ENCODE results near the gene CEBPE.
A peak's percentile ranks its signal among the peaks of the same experiment; 100 is the strongest.

Gene CEBPE

GRCh38 chr14:23131482-23131881 lies 12.4 kb upstream of the CEBPE start:
- Mint-ChIP-seq H3K36me3 (no peaks in the 10 kb centered on the region), H3K27ac (no peak overlapping the region), H3K4me3 (no peak overlapping the region), H3K9me3 (no peaks in the 10 kb centered on the region), H3K4me1 (peaks cover 24% of the 10 kb centered on the region), H3K27me3 (no peaks in the 10 kb centered on the region)
- ATAC-seq, result peak; percentile 37

DNA sequence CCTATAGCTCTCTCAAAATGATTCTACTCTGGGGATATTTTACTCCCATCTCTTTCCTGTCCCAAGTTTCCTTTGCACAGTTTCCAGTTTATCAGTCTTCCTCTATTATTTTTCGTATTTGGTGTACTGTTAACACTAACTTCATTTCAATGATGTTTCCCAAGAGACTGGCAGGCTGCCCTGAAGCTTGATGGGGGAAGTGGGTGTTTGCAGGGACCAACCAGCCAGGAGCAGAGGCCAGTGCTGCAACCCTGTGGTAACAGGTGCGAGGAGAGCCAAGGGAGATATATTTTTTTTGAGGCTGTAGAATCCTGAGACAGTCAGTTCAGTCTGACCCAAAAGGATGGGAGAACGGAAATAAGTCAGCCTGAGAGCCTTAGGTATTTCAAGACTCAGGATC lies 11.8 kb upstream of the CEBPE start:
- Mint-ChIP-seq H3K4me3 (no peak overlapping the region), H3K9me3 (no peaks in the 10 kb centered on the region), H3K36me3 (no peaks in the 10 kb centered on the region), H3K4me1 (peaks cover 24% of the 10 kb centered on the region), H3K27ac (peak overlapping the region; percentile 2), H3K27me3 (no peaks in the 10 kb centered on the region)
- no peak for ATAC-seq

DNA sequence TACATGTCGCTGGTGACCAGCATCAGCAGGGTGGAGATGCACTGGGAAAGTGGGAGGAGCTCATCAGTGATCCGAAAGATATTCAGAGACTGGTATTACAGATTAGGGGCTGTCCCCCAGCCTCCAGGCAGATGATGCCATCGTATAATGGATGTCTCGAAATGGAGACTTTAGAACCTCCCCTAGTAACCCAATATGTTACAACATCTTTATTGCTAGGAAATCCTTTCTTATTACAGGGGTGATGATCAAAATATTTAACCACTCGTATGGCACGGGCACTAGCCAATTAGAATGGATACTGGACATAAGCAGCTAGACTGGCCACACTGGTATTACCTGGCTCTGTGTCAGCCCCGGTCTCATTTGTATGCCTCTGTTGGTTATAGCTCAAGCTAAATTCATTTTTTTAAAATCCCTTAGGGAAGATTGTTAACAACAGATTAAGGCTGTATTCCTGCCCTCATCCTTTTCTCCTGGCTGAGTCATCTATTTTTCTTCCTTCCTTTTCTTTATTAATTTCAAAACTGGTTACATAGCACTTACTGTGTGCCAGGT lies 10.8 kb upstream of the CEBPE start:
- Mint-ChIP-seq H3K9me3 (no peaks in the 10 kb centered on the region), H3K4me1 (peaks cover 24% of the 10 kb centered on the region), H3K27me3 (no peaks in the 10 kb centered on the region), H3K4me3 (no peak overlapping the region), H3K36me3 (no peaks in the 10 kb centered on the region), H3K27ac (peak overlapping the region; percentile 2)
- ATAC-seq, result no peak

GRCh38 chr14:23128969-23129758 lies 10.1 kb upstream of the CEBPE start:
- Mint-ChIP-seq H3K9me3 (no peaks in the 10 kb centered on the region), H3K36me3 (no peaks in the 10 kb centered on the region), H3K4me1 (peaks cover 24% of the 10 kb centered on the region), H3K27me3 (no peaks in the 10 kb centered on the region), H3K4me3 (no peak overlapping the region), H3K27ac (no peak overlapping the region)
- ATAC-seq, result no peak

DNA sequence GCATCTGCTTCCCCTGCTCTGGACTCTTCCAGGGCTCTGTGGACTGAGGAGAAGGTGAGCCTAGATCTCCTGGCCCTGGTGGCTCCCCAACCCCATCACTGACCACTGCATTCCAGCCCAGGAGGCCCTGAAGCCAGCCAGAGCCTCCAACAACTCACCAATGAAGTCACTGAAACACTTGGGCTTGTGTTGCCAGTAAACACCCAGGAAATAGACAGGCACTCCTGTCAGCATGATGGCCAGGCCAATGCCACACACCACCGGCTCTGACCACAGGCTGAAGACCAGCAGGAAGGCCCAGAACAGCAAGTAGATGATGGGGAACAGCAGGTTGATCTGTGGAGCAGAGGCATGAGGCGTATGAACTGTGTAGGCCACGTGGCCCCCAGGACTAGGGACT lies 8.8 kb upstream of the CEBPE start:
- ATAC-seq, result no peak
- peaks cover 24% of the 10 kb centered on the region for H3K4me1 Mint-ChIP-seq
- no peaks in the 10 kb centered on the region for H3K9me3 Mint-ChIP-seq
- no peak overlapping the region for H3K4me3 Mint-ChIP-seq
- H3K27ac Mint-ChIP-seq, result peak overlapping the region; percentile 58
- no peaks in the 10 kb centered on the region for H3K27me3 Mint-ChIP-seq
- H3K36me3 Mint-ChIP-seq, result no peaks in the 10 kb centered on the region

- Mint-ChIP-seq H3K27ac (no peak overlapping the region), H3K9me3 (no peaks in the 10 kb centered on the region), H3K4me3 (no peak overlapping the region), H3K27me3 (no peaks in the 10 kb centered on the region), H3K4me1 (peaks cover 25% of the 10 kb centered on the region), H3K36me3 (no peaks in the 10 kb centered on the region)
- no peak for ATAC-seq
Observed at GRCh38 chr14:23126548-23127278, 7.7 kb upstream of the CEBPE start.

DNA sequence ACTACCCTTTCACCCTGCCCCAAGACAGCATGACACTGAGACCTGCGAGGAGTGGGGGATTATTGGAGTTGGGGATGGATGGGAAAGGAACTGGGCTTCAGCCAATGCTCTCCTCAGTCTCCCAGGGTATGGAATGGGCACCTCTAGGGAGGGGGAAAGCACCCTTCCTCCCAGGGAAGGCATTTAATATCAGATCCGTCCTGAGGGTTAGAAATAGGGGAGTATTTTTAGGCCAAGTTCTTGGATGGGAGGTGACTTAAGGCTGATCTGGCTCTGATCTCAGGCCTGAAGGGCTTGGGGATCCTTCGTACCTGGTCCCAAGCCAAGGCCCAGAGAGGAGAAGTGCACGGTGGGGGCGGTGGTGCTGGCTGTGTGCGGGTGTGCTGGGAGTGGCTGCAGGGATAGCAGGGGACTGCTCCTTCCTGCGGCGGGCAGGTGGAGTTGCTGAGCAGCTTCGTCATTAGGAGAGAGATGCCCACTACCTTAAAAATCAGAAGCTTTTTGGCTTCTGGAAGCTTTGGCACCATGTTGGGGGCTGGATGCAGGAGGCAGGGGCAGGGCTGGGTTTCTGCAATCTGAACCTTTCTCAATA lies 7.0 kb upstream of the CEBPE start:
- Mint-ChIP-seq H3K4me3 (no peak overlapping the region), H3K27ac (no peak overlapping the region)
- no peak for ATAC-seq

DNA sequence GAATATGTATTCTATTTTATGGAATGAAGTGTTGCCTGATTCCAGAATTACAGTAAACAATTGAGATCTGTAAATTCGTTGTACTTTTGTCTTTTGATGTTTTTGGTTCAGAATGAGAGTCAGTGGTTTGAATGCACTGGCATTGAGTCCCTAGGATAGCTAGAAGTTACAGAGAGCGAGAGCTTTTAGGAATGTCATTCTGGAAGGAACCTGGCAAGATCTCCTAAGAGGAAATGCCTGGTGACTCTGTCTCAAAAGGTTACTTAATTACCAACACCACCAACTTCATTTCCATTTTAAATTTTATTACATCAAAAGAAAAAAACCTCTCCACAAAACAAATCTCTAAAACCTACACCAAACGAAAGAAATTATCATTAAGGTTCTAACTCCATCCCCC lies 6.0 kb upstream of the CEBPE start:
- ATAC-seq, result no peak
- H3K27me3 Mint-ChIP-seq, result no peaks in the 10 kb centered on the region
- H3K27ac Mint-ChIP-seq, result peak overlapping the region; percentile 30
- H3K4me3 Mint-ChIP-seq, result no peak overlapping the region
- peaks cover 32% of the 10 kb centered on the region for H3K4me1 Mint-ChIP-seq
- H3K9me3 Mint-ChIP-seq, result no peaks in the 10 kb centered on the region
- H3K36me3 Mint-ChIP-seq, result no peaks in the 10 kb centered on the region

More for the DNA sequence above, 7.0 kb upstream of the CEBPE start:
- peaks cover 27% of the 10 kb centered on the region for H3K4me1 Mint-ChIP-seq
- H3K9me3 Mint-ChIP-seq, result no peaks in the 10 kb centered on the region
- no peaks in the 10 kb centered on the region for H3K27me3 Mint-ChIP-seq
- H3K36me3 Mint-ChIP-seq, result no peaks in the 10 kb centered on the region

DNA sequence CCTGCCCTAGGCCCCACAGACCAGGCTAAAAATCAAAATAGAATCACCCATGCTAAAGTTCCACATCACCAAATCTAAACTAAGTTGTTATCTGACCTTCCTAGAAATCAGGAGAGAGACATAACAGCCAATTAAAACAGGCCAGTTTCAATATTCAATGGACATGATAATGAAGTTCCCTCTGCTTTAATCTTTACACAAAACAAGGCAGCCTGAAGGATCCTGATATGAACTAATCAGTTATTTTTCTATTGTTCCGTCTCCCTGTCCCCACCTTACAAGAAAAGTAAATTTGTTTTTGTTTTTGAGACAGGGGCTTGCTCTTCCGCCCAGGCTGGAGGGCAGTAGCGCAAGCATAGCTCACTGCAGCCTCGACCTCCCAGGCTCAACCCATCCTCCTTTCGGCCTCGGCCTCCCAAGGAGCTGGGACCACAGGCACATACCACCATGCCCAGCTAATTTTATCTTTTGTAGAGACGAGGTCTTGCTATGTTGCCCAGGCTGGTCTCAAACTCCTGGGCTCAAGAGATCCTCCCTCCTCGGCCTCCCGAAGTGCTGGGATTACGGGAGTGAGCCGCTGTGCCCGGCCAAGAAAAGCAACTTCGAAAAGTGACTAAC lies 5.4 kb upstream of the CEBPE start:
- H3K9me3 Mint-ChIP-seq, result no peaks in the 10 kb centered on the region
- no peaks in the 10 kb centered on the region for H3K27me3 Mint-ChIP-seq
- peak overlapping the region; percentile 30 for H3K27ac Mint-ChIP-seq
- peaks cover 38% of the 10 kb centered on the region for H3K4me1 Mint-ChIP-seq
- H3K36me3 Mint-ChIP-seq, result no peaks in the 10 kb centered on the region
- no peak overlapping the region for H3K4me3 Mint-ChIP-seq
- no peak for ATAC-seq

DNA sequence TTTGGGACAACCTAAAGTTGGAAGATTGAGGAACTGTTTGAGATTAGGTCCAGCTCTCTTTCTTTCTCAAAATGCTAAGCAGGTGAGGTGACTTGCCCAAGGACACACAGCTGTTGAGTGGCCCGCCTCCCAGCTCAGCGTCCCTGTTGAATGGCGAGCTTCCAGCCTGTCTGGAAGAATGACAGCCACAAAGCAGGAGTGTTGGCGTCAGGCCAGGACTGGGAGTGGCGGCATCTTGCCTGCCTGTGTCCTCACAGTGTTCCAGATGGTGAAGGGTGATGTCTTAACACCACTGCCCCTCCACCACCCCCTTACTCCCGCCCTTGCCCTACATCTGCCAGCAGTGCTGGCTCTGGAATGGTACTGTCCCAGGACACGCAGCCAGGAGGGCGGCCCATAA lies 4.4 kb upstream of the CEBPE start:
- ATAC-seq, result no peak

GRCh38 chr14:23122086-23122485 lies 3.0 kb upstream of the CEBPE start:
- H3K27me3 Mint-ChIP-seq, result no peaks in the 10 kb centered on the region
- H3K4me3 Mint-ChIP-seq, result no peak overlapping the region
- peaks cover 32% of the 10 kb centered on the region for H3K4me1 Mint-ChIP-seq
- peak overlapping the region; percentile 83 for H3K27ac Mint-ChIP-seq
- no peak for ATAC-seq
- no peaks in the 10 kb centered on the region for H3K36me3 Mint-ChIP-seq
- no peaks in the 10 kb centered on the region for H3K9me3 Mint-ChIP-seq

More for the DNA sequence above, 4.4 kb upstream of the CEBPE start:
- Mint-ChIP-seq H3K27ac (peak overlapping the region; percentile 83), H3K36me3 (no peaks in the 10 kb centered on the region), H3K9me3 (no peaks in the 10 kb centered on the region), H3K4me3 (no peak overlapping the region), H3K4me1 (peaks cover 41% of the 10 kb centered on the region), H3K27me3 (no peaks in the 10 kb centered on the region)

DNA sequence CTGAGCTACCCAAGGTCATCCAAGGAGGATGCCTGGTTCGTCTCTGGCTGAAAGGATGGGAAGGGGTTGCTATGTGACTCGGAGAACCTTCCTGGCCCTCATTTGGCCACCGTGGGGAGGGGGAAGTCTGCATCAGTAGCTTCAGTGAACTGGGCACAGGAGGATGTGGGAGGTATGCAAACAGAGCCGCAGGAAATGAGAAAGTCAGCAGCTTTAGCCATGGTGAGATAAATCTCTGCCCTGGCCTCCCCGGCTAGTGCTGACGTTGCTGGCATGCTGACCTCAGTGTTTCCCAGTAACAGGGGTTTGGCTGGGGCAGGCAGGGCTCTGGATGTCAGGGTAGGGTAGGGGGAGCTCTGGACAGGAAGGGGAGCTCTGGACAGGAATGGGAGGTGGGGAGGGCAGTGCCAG lies 2.3 kb upstream of the CEBPE start:
- H3K9me3 Mint-ChIP-seq, result no peaks in the 10 kb centered on the region
- H3K4me1 Mint-ChIP-seq, result peaks cover 32% of the 10 kb centered on the region
- peak; percentile 77 for ATAC-seq
- no peaks in the 10 kb centered on the region for H3K27me3 Mint-ChIP-seq
- peak overlapping the region; percentile 71 for H3K4me3 Mint-ChIP-seq
- no peaks in the 10 kb centered on the region for H3K36me3 Mint-ChIP-seq
- peak overlapping the region; percentile 83 for H3K27ac Mint-ChIP-seq

- Mint-ChIP-seq H3K36me3 (no peaks in the 10 kb centered on the region), H3K4me3 (peak overlapping the region; percentile 71), H3K9me3 (no peaks in the 10 kb centered on the region), H3K27ac (peak overlapping the region; percentile 83), H3K27me3 (no peaks in the 10 kb centered on the region), H3K4me1 (peaks cover 32% of the 10 kb centered on the region)
- ATAC-seq, result peak; percentile 88
Observed at GRCh38 chr14:23120541-23121251, 1.6 kb upstream of the CEBPE start.

DNA sequence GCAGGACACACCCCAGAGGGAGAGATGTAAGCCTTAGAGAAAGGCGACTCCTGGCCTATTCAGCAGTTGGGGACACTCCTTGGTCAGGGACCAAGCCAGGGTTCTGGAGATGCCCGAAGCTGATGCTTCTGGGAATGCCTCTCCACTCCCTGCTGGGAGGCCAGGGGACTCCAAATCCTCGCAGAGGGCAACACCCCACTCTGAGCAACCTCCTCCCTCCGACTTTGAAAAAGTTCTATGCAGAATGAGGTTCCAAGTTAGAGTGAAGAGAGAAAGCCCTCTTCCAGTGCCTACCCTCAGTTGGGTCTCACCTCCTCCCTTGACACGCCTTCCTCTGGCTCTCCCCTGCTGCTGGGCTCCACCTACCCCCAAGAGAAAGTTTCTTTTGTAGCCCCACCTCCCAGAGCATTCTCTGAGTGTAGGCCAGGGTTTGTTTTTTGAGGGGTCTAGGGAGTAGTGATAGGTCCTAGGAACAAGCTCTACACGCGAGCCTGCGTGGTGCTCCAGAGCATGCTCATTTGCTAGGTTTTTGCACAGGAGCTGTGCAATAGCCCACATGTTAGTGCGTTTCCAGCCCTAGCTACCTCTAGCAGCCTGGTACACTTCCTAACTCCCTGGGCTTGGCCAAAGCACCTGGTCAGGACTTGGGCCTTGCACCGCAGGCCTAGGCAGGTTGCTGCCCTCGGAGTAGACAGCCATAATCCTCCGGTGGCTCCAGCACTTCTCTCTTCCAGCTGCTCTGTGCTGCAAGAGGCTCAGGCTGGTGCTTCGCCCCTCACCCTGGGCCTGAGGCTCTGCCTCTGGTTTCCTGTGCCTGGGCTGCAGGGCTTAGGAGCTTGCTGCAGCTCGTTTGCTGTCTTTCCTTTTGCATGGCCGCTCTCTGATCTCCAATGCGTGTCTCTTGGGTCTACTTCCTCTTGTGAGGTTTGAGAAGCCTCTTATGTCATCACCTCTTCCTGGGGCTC lies 590 bp upstream of the CEBPE start:
- peaks cover 38% of the 10 kb centered on the region for H3K4me1 Mint-ChIP-seq
- ATAC-seq, result peak; percentile 59
- H3K27ac Mint-ChIP-seq, result peak overlapping the region; percentile 83
- peak overlapping the region; percentile 1 for H3K4me3 Mint-ChIP-seq
- no peaks in the 10 kb centered on the region for H3K36me3 Mint-ChIP-seq
- H3K27me3 Mint-ChIP-seq, result peaks cover 6% of the 10 kb centered on the region
- no peaks in the 10 kb centered on the region for H3K9me3 Mint-ChIP-seq
